ENCODE data around the gene FOXO1. TPM values are rescaled to one million over a fixed set of nuclear protein-coding genes. Genes with fewer than 3 reads are reported as not detected.

The FOXO1 gene
- total RNA-seq, 2 donors from 2014 or later, result 41.7 to 60.9 TPM

- H3K4me1 ChIP-seq (ENCODE audit: control insufficient read depth in 1 of 2, low read depth in 2 of 2), result peaks cover 4 to 8% of the 10 kb centered on the region in 2 donors
- TF ChIP-seq, protein P1, sequence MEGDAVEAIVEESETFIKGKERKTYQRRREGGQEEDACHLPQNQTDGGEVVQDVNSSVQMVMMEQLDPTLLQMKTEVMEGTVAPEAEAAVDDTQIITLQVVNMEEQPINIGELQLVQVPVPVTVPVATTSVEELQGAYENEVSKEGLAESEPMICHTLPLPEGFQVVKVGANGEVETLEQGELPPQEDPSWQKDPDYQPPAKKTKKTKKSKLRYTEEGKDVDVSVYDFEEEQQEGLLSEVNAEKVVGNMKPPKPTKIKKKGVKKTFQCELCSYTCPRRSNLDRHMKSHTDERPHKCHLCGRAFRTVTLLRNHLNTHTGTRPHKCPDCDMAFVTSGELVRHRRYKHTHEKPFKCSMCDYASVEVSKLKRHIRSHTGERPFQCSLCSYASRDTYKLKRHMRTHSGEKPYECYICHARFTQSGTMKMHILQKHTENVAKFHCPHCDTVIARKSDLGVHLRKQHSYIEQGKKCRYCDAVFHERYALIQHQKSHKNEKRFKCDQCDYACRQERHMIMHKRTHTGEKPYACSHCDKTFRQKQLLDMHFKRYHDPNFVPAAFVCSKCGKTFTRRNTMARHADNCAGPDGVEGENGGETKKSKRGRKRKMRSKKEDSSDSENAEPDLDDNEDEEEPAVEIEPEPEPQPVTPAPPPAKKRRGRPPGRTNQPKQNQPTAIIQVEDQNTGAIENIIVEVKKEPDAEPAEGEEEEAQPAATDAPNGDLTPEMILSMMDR (IDR thresholded peaks at IDR 0.05), result no peak
- no peaks in the 10 kb centered on the region for H3K36me3 ChIP-seq
- H3K9me3 ChIP-seq, result no peaks in the 10 kb centered on the region
- ATAC-seq (ENCODE audit: insufficient number of reproducible peaks, low FRiP score, low read depth) (no peak), DNase-seq (ENCODE audit: low spot score) (no peak)
- H3K27ac ChIP-seq, result no peak overlapping the region
- no peaks in the 10 kb centered on the region for H3K27me3 ChIP-seq (replicated peaks; ENCODE audit: insufficient read depth)
- H3K4me3 ChIP-seq, result no peak overlapping the region
These were observed 5.7 kb upstream of the FOXO1 start for GRCh38 chr13:40671956-40672764.

- no peaks in the 10 kb centered on the region for H3K36me3 ChIP-seq
- no peak overlapping the region for H3K27ac ChIP-seq
- no peaks in the 10 kb centered on the region for H3K9me3 ChIP-seq
- no peak overlapping the region for H3K4me3 ChIP-seq
- TF ChIP-seq, protein P1 (IDR thresholded peaks at IDR 0.05), result no peak
- no peak for ATAC-seq (ENCODE audit: insufficient number of reproducible peaks, low FRiP score, low read depth)
- H3K4me1 ChIP-seq (ENCODE audit: control insufficient read depth in 1 of 2, low read depth in 2 of 2), result peaks cover 0 to 7% of the 10 kb centered on the region in 2 donors
- DNase-seq (ENCODE audit: low spot score), result no peak
- H3K27me3 ChIP-seq (replicated peaks; ENCODE audit: insufficient read depth), result no peaks in the 10 kb centered on the region
These were observed 3.9 kb upstream of the FOXO1 start for GRCh38 chr13:40670307-40670706.

GRCh38 chr13:40668335-40668734 is 1.9 kb upstream of the FOXO1 start:
- Histone ChIP-seq H3K9me3 (no peaks in the 10 kb centered on the region), H3K36me3 (no peaks in the 10 kb centered on the region), H3K27ac (no peak overlapping the region), H3K4me1 (ENCODE audit: control insufficient read depth in 1 of 2, low read depth in 2 of 2) (peaks cover 6 to 11% of the 10 kb centered on the region in 2 donors), H3K27me3 (replicated peaks; ENCODE audit: insufficient read depth) (no peaks in the 10 kb centered on the region), H3K4me3 (no peak overlapping the region)
- no peak for ATAC-seq (ENCODE audit: insufficient number of reproducible peaks, low FRiP score, low read depth)
- DNase-seq (ENCODE audit: low spot score), result no peak
- TF ChIP-seq, protein P1 (IDR thresholded peaks at IDR 0.05), result no peak

- Histone ChIP-seq H3K27me3 (replicated peaks; ENCODE audit: insufficient read depth) (no peaks in the 10 kb centered on the region), H3K36me3 (no peaks in the 10 kb centered on the region), H3K4me3 (peak overlapping the region; percentile 97), H3K4me1 (ENCODE audit: control insufficient read depth in 1 of 2, low read depth in 2 of 2) (peaks cover 13 to 17% of the 10 kb centered on the region in 2 donors), H3K27ac (peak overlapping the region; percentile 86 to 95), H3K9me3 (no peaks in the 10 kb centered on the region)
- ATAC-seq (ENCODE audit: insufficient number of reproducible peaks, low FRiP score, low read depth) (no peak), DNase-seq (ENCODE audit: low spot score) (no peak)
- TF ChIP-seq, protein P1 (IDR thresholded peaks at IDR 0.05), result no peak
These were observed 1.2 kb upstream of the FOXO1 start for GRCh38 chr13:40667622-40667978.

- H3K27ac ChIP-seq, result peak overlapping the region; percentile 86 to 95
These were observed 636 bp upstream of the FOXO1 start for GRCh38 chr13:40666933-40667621.

More at GRCh38 chr13:40666933-40667621, 636 bp upstream of the FOXO1 start:
- peak overlapping the region; percentile 97 for H3K4me3 ChIP-seq
- H3K36me3 ChIP-seq, result no peaks in the 10 kb centered on the region
- TF ChIP-seq, protein P1 (IDR thresholded peaks at IDR 0.05), result no peak
- no peaks in the 10 kb centered on the region for H3K9me3 ChIP-seq
- H3K4me1 ChIP-seq (ENCODE audit: control insufficient read depth in 1 of 2, low read depth in 2 of 2), result peaks cover 18 to 20% of the 10 kb centered on the region in 2 donors
- no peaks in the 10 kb centered on the region for H3K27me3 ChIP-seq (replicated peaks; ENCODE audit: insufficient read depth)
- DNase-seq (ENCODE audit: low spot score) (no peak), ATAC-seq (ENCODE audit: insufficient number of reproducible peaks, low FRiP score, low read depth) (peak; percentile 10)

Measured in thoracic aorta (tissue), 2 donors.